COLO668 (cell line): ENCODE results near the gene L3HYPDH.
"Not testable (repeated sequence)": the region's sequence is repeated elsewhere in the genome, so short reads cannot be mapped to it uniquely, and the experiment has no call there.

Experiments used
- DNase-seq: peaks from one replicate; lab custom pipeline; 2025; ENCODE audit not compliant: unreplicated experiment; lab: John Stamatoyannopoulos, UW

L3HYPDH gene

DNA sequence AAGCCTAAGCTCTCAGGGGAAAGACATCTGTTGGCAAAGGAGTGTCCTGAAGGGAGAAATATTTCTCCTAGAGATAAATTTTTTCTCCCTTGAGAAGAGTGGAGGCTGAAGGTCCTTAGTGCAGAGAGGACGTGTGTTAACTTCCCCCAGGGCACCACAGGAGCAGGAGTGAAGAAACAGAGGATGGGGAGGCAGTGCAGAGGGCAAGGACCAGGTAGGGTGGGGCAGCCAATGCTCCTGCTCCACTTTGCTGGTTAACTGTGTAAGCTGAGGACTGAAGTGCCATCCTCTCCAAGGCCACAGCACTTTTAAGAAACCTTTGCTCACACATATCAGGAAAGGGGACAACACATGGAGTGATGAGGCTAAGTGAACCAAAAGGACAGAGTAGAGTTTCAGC lies 4.0 kb downstream of the L3HYPDH start:
- DNase-seq = no peak

DNA sequence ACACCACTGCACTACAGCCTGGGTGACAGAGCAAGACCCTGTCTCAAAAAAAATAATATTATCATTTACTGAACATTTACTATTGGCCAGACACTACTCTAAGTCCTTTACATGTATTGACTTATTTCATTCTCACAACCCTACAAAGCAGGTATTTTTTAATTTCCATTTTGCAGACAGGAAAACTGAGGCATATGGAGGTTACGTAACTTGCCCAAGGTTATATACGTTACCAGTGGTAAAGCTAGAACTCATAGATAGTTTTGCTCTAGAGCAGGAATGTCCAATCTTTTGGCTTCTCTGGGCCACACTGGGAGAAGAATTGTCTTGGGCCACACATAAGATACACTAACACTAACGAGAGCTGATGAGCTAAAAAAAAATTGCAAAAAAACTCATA lies 5.7 kb downstream of the L3HYPDH start:
- no peak for DNase-seq

DNA sequence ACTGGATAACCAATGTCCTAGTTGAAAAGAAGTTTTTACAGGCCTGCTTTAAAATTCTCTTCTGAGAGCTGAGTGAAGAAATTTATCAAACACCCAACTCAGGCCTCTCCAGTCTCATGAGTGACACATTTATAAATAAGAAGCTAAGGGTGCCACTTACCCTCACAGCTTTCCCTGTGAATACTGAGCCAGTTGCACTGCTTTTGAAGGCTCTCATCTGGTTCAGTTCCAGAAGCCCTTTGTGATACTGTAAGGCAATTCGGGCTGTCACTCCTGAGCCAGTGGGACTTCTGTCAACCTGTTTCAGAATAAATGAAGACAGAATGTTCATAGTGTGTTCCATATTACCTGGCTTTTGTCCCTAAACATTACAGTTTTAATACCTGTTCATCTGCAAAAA lies 8.5 kb downstream of the L3HYPDH start:
- DNase-seq = no peak

DNA sequence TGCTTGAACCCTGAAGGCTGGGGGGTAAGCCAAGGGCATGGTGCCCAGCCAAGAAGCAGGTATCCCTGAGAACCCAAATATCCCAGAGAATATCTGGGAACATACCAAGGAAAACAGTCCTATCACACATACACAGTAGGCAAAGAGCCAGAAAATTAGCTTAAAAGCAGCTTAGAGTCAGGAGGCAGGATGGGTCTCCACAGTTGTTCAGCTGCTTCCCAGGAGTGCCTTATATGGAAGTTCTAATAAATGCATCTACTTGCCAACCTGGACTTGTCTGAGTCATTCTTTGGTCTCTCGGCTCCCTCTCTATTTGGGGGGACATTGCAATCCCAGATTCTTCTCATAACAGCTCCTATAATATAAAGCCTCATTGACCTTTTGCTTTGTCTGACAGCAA lies 10.0 kb downstream of the L3HYPDH start:
- no peak for DNase-seq

DNA sequence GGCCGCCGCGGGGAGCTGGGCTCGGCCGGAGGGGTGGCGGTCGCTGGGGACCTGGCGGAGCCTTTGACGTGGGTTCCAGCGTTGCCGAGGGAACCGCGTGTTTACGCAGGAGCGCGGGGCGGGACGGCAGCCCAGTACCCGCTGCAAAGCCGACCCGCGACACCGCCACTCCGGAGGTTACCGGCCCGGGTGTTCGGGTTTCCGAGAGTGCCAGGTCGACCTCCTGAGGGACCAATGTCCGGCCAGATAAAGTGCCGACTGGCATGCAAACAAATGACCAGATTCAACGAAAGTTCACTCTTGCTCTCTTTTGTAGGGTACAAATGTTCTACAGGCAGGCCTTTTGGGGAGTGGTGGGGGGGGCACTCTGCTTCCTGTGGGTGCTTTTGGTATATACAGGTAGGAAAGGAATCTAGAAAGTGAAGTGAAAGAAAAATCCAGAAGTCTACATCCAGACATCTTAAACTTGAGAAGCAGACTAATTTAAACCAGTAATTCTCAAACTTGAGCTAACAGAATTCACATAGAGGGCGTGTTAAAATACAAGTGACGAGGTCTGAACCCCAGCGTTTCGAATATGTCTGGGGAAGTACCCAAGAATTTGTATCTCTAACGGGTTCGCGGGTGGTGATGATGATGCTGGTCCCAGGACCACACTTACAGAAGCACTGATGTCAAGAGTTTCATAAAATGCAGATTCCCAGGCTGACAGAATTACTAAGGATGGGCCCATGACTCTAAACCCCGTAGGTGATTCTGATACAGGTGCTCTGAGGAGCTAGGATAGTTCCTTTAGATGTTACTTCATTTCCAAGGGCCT lies 18.7 kb downstream of the L3HYPDH start, which contains the start of gene GPR135:
TSS of gene GPR135 (minus strand) at position 65 of the 820 bp plus-strand sequence. CDS start 154 bp downstream, outside the sequence.
- DNase-seq = peak; percentile 79

DNA sequence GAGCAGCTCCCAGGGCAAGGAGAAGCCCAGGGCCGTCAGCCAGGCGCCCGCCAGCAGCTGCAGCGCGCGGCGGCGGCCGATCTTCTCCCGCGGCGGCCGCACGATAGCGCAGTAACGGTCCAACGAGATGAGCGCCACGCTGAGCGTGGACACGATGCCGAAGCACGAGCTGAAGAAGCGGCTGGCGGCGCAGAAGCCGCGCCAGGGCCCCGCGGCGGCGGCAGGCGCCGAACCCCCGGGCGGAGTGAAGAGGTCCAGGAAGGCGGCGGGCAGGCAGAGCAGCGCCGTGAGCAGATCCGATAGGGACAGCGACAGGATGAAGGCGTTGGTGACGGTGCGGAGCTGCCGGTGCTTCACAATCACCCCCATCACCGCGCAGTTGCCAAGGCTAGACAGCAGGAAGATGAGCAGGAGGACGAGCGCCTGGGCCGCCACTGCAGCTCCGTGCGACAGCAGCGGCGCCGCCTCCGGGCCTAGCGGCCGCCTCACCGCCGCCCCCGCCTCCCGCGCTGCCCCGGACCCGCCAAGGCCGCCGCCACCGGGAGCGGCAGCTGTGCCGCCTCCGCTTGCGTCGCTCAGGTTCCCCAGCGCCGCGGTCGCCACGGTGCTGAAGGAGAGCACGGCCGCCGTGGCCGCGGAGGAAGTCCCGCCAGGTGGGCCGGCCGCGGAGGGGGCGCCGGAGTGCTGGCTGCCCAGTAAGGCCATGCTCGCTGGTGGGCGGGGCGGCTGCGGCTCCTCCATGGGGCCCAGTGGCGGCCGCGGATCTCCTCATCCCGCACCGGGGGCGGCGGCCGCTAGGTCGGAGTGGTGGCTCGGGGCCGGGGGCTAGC lies 19.5 kb downstream of the L3HYPDH start:
- DNase-seq = peak; percentile 86

DNA sequence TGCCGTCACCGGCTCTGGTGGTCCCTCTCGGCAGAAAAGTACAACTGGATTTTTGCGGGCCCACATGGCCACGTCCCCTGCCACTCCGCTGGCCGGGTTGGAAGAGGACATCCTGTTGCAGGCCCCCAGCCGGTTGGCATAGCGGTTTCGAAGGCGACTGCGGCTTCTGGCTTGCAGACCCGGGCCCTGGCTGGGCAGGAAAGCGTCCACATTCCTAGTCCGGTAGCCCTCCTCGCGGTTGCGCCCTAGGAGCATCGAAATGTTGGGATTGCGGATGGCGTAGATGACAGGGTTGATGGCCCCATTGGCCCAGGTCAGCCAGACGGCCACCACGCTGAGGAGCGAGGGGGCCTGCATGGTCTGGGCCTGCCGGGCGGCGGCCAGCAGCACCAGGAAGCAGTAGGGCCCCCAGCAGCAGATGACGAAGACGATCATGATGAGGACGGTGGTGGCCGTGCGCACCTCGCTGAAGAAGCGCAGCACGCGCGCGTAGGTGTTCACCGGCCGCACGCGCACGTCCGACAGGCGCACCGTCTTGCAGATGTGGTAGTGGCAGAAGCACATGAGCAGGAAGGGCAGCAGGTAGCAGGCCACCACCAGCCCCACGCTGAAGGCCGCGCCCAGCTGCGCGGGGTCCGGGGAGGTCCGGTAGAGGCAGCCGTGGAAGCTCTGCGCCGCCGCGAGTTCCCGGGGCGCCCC lies 20.3 kb downstream of the L3HYPDH start:
- peak; percentile 82 for DNase-seq

DNA sequence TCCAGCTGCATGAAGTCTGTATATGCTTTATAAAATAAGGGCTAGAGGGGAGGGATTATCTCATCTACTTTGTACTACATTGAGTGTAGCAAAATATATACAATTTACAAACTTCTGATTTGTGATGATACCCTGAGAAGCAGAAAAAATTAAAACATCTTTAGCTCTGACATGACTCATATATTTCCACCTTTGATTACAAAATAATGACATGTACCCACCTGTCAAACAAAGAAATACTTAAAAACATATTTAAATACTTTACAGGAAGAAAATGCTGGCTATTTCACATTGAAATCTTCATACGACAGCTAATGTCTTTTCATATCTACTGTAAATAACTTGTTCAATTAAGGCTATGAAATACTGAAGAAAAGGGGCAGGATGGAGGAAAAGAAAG lies 22.3 kb downstream of the L3HYPDH start:
- DNase-seq = no peak

DNA sequence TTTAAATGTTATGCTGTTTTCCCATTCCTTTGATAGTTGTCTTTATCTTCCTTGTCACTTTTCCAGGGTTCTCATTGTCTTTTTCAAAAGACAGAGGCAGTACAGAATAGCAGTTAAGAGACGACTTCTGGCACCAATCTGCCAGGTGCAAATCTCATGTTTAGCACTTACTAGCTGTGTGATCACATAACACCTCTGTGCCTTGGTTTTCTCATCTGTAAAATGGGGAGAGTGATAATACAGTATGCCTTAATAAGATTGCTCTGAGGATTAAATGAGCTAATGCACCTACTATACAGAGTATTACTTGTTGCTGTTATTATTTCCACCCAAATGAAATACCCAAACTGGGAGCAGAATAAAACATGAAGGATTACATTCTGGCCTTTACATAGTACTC lies 23.8 kb downstream of the L3HYPDH start:
- DNase-seq = no peak

DNA sequence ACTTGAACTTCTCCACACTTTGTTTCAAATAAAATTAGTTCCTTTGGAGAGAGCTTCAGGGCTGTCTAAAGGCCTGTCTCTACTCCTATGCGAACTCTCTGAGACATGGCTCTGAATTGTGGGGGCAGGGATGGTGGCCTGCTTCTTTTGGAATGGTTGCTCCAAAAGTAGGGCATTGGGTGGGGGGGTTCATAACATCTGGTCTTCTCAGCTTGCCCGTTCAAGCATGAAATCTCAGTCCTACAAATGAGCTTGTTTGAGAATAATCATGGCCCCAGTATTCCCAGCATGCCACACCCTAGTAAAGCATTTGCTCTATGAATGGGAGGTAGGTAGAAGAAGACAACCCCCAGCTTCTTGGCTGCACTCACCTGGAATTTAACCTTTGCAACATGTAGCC lies 25.7 kb downstream of the L3HYPDH start:
- DNase-seq = no peak

DNA sequence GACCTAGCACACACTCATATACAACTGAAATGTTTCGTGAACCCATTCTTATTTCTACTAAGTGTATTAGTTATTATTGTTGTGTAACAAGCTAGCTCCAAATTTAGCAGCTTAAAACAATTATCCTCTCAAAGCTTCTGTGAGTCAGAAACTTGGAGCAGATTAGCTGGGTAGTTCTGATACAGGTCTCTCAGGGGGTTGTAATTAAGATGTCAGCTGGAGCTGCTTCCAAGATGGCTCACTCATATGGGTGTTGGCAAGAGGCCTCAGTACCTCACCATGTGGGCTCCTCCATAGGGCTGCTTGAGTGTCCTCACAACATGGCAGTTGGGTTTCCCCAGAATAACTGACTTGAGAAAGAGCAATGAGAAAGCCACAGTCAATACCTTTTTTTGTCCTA lies 28.8 kb downstream of the L3HYPDH start:
- DNase-seq = no peak

DNA sequence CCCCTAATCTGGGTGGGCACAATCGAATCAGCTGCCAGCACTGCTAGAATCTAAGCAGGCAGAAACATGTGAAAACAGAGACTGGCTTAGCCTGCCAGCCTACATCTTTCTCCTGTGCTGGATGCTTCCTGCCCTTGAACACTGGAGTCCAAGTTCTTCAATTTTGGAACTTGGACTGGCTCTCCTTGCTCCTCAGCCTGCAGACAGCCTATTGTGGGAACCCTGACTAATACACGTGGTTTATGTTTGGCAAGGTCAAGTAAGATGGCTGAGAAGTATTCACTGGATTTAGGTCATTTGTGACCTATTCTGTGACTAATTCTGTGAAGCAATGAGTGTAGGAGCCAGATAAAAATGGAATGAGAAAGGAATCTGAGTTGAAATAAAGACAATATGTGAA lies 30.1 kb downstream of the L3HYPDH start:
- DNase-seq = no peak

DNA sequence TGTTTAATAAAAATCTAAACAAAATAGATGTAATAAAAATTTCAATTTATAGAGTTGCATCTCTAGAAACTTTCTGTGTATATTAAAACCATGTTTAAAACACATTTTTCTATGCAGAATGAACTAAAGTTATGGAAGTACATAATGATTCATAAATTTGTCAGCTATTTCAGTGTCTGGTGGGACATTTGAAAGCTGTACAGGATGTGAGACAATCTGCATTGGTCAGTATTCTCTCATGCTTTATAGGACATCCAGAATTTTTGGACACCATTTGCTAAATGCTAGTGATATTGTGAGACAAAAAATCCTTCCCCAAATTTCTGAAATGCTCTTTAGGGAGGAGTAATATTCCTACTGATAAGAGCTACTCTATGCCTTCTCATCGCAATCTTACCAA lies 32.4 kb downstream of the L3HYPDH start:
- DNase-seq = no peak

DNA sequence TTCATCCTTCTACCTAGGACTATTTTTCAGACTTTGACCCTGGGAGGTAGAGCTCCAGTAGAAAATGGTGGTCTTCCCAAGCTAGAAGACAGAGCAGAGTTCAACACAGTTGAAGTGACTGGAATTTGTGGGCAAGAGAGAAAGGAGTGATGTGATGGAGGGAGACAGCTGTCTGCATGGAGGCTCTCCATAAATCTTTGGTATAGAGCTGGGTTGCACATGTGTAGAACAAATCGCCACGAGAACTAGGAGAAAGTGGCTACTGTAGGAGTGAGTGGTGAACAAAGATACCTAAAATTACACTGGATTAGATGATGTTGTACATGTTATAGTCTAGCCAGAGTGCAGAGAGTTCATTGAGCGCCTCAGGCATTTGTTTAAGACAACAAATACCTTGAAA lies 33.5 kb downstream of the L3HYPDH start:
- DNase-seq = no peak

DNA sequence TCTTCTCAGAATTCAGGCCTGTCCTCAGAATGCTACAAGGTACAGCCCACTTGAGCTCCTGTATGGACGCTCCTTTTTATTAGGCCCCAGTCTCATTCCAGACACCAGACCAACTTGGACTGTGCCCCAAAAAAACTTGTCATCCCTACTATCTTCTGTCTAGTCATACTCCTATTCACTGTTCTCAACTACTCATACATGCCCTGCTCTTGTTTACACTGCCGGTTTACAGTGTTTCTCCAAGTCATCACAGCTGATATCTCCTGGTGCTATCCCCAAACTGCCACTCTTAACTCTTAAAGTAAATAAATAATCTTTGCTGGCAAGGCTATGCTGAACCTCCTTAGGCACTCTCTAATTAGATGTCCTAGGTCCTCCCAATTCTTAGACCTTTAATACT lies 35.5 kb downstream of the L3HYPDH start:
- not testable (repeated sequence) for DNase-seq

DNA sequence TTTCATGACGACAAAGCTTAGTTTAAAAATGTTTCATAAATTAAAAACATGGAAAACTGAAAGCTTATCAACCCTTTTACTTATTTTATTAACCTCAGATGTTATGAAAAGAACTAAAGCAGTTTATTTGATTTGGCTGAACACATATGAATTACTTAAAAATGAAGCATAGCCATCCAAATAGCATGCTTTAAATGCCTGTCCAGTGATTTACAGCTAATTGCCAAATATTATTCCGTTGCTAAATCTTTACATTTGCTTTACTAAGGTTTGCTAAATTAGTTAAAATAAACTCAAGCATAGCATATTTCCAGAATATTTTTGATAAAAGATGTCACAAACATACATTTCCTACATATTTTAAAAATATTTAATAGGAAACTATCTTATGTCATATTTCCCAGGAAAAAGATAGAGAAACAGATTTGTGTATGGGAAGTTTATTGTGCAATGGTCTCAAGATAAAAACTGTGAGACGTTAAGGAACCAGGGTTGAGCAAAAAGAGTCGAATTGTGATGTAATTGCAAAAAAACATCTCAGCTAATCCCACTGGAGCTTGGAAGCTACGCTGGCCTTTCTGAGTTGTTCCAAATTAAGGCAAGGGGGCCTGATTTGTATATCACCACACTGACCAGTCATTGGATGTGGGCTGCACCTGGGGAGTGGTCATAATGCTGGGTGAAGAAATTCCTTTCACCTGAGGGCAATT lies 44.8 kb downstream of the L3HYPDH start:
- DNase-seq = no peak

DNA sequence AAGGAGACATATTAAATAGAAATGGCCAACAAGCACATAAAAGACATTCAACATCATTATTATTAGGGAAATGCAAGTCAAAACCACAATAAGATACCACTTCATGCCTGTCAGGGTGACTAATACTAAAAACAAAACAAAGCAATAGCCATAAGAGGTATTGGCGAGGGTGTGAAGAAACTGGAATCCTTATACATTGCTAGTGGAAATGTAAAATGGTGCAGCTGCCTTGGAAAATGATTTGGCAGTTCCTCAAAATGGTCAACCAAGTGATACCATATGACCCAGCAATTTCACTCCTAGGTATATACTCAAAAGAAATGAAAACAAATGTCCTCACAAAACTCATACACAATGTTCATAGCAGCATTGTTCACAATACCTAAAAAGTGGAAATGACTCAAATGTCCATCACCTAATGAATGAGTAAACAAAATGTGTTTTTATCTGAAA lies 46.0 kb downstream of the L3HYPDH start:
- DNase-seq = no peak

DNA sequence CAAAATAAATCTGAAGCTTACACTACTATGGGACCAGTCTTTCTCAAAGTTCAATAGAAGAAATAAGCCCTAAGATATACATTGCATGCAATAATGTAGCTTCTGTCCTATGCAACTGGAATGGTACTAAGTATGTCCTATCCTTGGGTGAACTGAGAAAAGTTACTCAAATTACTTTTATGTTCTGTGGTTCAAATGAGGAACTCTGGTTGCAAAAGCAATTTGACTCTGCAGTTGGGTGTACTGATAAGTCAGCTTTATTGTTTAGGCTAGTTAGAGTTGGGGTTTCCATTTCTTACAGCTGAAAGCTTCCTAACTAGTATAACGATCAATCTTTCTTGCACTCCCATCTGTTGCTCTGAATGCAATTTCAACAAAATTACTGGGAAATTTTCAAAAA lies 48.2 kb downstream of the L3HYPDH start:
- no peak for DNase-seq

DNA sequence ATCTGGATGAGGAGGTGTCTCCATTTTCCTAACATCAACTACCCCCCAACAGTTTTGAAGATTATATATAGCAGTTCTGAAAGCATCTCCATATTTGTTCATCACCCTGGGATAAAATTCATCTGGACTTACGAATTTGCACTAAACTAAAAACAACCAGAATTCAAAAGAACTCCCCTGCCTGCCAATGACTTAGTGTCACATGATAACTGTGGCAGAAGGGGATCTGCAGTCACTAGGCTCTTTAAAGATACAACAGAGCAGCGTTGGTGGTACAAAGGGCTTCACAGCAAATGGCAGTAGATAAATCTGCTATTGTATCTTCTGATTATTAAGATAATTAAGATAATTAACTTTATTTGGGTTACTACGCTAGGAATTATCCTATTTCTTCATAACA lies 49.1 kb downstream of the L3HYPDH start:
- no peak for DNase-seq

DNA sequence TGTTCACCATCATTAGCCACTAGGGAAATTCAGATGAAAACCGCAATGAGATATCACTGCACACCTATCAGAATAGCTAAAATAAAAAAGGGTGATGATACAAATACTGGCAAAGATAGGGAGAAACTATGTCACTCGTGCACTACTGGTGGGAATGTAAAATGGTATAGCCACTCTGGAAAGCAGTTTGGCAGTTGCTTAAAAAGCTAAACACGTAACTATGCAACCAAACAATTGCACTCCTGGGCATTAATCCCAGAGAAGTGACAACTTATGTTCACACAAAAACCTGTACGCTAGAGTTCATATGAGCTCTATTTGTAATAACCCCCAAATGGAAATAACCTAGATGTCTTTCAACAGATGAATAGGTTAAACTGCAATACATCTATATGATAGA lies 54.4 kb downstream of the L3HYPDH start:
- DNase-seq = no peak

DNA sequence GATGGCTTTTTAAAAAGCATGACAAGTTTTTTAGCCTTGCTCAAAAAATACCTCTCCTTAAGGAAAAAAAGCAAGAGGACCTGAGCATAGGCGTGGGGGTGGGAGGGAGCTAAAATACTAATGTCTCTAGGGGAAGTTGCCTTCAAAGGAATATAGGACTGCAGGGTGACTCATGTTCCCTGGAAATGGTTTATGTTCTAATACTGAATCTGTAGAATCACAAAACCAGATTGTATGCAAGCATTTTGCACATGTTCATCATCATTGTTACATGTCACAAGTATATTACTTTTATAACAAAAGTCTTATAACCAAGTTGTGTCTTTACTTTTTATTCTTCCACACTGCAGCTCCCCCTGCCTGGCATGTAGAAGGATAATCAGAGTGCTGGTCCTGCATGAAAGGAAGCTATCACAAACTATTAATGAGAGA lies 55.6 kb downstream of the L3HYPDH start:
- no peak for DNase-seq
